Right lobe of liver (tissue), 4 donors: Measurements from ENCODE around the gene TRIM24.

ENCODE experiments used
- POLR2A ChIP-seq: fragments of 450-650 bp; IDR thresholded peaks from one replicate; pipeline ENCODE4 v1.6.1; 2017; ENCODE audit warnings: antibody characterized with exemption, mild to moderate bottlenecking
- TF ChIP-seq, protein P1 (sequence below), 4 donors: fragments of 200-600 bp in 3 of 4; fragments of 450-650 bp in 1 of 4; IDR thresholded peaks; one replicate each; pipeline versions ENCODE4 v1.5.1 to v1.8.0; 2016 to 2022; ENCODE audit warnings: antibody characterized with exemption in 4 of 4, mild to moderate bottlenecking in 2 of 4
- donor health status: DM: no; HTN: no; CAD: no.
- donor health status: DM: no; HTN: no; CAD: no.
- donor health status: DM: no; HTN: yes; CAD: no.

DNA sequence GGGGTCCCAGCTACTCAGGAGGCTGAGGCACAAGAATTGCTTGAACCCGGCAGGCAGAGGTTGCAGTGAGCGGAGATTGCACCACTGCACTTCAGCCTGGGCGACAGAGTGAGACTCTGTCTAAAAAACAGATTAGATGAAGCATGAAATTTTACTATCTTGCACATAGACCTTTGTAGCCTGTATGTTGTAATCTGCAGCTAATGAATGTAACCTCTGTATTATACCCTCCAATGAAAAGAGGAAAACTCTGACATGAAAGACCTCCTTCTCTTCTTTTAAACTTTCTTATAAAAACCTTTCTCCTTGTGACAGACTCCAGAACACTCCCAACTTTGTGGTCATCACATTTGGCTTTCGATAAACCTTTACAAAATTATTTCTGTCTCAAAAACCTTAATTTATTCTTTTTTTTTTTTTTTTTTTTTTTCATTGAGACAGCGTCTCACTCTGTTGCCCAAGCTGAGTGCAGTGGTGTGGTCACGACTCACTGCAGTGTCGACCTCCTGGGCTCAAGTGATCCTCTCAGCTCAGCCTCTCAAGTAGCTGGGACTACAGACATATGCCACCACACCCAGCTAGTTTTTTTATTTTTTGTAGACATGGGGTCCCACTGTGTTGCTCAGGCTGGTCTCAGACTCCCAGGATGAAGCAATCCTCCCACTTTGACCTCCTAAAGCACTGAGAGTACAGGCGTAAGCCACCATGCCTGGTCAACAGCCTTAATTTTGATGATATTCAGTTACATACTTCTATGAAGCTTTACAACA, 143.7 kb downstream of the TRIM24 start:
- TF ChIP-seq, protein P1, sequence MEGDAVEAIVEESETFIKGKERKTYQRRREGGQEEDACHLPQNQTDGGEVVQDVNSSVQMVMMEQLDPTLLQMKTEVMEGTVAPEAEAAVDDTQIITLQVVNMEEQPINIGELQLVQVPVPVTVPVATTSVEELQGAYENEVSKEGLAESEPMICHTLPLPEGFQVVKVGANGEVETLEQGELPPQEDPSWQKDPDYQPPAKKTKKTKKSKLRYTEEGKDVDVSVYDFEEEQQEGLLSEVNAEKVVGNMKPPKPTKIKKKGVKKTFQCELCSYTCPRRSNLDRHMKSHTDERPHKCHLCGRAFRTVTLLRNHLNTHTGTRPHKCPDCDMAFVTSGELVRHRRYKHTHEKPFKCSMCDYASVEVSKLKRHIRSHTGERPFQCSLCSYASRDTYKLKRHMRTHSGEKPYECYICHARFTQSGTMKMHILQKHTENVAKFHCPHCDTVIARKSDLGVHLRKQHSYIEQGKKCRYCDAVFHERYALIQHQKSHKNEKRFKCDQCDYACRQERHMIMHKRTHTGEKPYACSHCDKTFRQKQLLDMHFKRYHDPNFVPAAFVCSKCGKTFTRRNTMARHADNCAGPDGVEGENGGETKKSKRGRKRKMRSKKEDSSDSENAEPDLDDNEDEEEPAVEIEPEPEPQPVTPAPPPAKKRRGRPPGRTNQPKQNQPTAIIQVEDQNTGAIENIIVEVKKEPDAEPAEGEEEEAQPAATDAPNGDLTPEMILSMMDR (IDR thresholded peaks at IDR 0.05), result no peak
- no peak for TF ChIP-seq POLR2A
